IPS DF 6.9 (cell line): ENCODE results near the gene SPOCK2.

Experiments
- DNase-seq: peaks from one replicate; pipeline ENCODE4 v3.0.0-alpha.2; 2013; ENCODE audit warnings: low read depth, low spot score
- H3K27ac ChIP-seq: one replicate; pipeline ENCODE4 v1.5.1; 2013; ENCODE audit warnings: low read length, control low read depth
- H3K27me3 ChIP-seq: 2 replicates; pipeline ENCODE4 v1.6.1; 2013; ENCODE audit warnings: mild to moderate bottlenecking, low read length; ENCODE audit not compliant: control insufficient read depth, insufficient read depth
- H3K36me3 ChIP-seq: 2 replicates; pipeline ENCODE4 v1.6.1; 2013; ENCODE audit warnings: low read length; ENCODE audit not compliant: control insufficient read depth, insufficient read depth
- H3K4me1 ChIP-seq: 2 replicates; pipeline ENCODE4 v1.6.1; 2013; ENCODE audit warnings: low read length; ENCODE audit not compliant: control insufficient read depth, insufficient read depth
- H3K4me3 ChIP-seq: 2 replicates; pipeline ENCODE4 v1.5.1; 2013; ENCODE audit warnings: mild to moderate bottlenecking, low read length
- H3K9me3 ChIP-seq: 2 replicates; pipeline ENCODE4 v1.6.1; 2013; ENCODE audit warnings: low read length, inconsistent platforms; ENCODE audit not compliant: control insufficient read depth, insufficient read depth
- WGBS: extraction: QIAGEN DNeasy Blood & Tissue Kit; methylation state at CpG from one replicate; pipeline ENCODE4 v1.1.7; 2013; ENCODE audit warnings: mixed read lengths, missing lambda C conversion rate; ENCODE audit not compliant: insufficient read length, insufficient coverage; 5-methylcytosine and 5-hydroxymethylcytosine counted together

The SPOCK2 gene

DNA sequence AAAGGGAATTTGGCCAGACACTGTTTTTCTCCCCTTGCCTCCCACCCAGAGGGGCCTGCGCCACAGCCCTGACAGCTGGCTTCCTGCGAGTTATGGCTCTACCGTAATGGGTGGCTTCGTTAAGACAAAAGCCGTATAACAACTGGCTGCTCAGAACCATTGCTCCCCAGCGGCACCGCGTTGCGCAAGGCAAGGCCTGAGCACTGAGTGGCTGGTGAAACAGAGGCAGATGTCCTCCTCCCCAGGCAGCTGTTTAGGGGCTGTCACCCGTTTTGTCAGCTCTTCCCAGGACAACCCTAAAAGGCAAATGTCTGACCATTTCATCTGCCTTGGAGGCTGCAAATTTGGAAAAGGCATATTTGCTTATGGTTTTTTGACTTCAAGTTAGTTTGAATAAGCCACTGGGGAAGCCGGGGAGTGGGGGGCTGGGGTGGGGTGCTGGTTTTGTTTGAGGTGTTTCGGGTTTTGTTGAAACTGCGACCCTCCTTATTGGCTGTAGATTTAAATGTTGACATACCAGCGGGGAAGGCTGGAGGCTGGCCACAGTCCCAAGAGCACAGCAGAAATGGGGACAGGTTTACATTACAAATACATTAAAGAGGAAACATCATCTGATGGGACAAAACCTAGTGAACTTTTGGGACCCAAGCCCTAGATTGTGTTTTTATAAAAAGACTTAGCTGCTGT, 681 bp upstream of the SPOCK2 start:
- DNase-seq: no peak
- no peaks in the 10 kb centered on the region; the same call in 1 of the 2 replicates for H3K36me3 ChIP-seq
- peak overlapping the region; percentile 12; the same call in 1 of the 2 replicates for H3K4me3 ChIP-seq
- peaks cover 10% of the 10 kb centered on the region for H3K4me1 ChIP-seq
- no peaks in the 10 kb centered on the region for H3K9me3 ChIP-seq
- no peak overlapping the region for H3K27ac ChIP-seq
- WGBS: no CpG with 5 or more reads among the region's 14 CpGs
- peaks cover 24% of the 10 kb centered on the region for H3K27me3 ChIP-seq

DNA sequence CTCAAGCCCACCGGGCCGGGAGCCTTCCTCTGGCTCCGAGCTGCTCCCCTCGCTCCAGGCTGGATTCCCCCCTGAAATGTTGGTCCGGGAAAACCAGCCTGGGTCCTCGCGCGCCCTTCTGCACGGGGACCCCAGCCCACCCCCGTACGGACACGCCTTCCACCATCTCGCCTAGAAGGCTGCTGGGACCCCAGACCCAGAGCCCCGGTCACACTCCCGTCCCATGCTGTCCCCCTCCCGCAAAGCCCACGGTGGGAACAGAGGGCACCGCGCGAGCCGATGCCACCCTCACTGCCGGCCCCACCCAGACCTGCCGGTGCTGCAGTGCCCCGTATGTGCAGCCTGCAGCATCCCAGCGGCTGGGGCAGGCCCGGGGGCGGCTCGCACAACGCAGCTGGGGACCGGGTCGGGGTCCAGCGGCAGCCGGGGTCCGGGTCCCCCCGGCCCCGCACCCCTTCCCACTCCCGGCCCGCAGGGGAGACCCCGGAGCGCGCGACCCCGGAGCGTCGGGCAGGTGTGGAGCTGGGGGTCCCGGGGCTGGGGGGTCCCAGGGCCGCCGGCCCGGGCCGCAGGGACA, 871 bp downstream of the SPOCK2 start:
- DNase-seq: no peak
- Histone ChIP-seq H3K4me3 (peak overlapping the region; percentile 45; the same call in 1 of the 2 replicates), H3K9me3 (no peaks in the 10 kb centered on the region), H3K27ac (no peak overlapping the region), H3K27me3 (peaks cover 24% of the 10 kb centered on the region), H3K4me1 (peaks cover 10% of the 10 kb centered on the region), H3K36me3 (no peaks in the 10 kb centered on the region; the same call in 1 of the 2 replicates)
- no CpG with 5 or more reads among the region's 50 CpGs for WGBS

DNA sequence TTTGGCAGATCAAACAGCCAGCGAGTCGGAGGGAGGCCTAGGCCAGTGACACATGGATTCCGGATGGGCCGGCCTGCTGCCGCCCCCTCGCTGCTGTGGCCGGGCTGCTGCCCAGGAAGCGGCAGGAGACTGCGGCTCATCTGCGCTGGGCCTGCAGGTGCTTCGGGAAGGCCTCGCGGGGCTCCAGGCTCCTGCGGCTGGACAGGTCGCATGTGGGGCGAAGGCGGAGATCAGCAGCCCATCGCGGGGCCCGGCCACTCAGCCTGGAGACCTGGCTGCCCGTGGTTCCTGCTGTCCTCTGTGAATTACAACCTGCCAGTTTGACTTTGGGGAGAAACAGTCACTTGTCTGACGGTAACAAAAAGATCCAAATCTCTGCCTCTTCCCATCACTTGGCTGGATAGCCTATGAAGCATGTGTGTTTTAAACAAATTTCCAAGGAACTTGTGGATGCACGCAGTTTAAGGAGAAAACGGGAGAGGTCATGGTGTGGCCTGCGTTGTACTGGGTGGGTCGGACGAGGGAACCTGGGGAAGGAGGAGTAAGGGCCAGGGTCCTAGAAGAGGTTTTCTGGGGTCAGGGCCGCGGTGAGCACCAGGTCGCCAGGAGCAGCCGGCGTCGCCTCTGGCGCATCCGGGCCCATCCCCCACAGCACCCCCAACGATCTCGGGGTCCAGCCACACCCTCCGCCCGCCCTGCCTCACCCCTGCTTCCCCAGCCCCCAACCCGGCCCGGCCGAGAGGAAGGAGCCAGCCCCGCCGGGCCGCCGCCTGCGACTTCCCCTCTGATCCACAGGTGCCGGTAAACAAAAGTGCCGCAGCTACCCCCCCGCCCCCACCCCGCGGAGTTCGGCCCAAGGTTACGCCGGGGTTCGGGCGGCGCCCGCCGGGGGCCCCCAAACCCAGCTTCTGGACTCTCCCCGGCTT, 1.6 kb downstream of the SPOCK2 start:
- H3K4me3 ChIP-seq: peak overlapping the region; percentile 45; the same call in 1 of the 2 replicates
- DNase-seq: no peak
- peaks cover 24% of the 10 kb centered on the region for H3K27me3 ChIP-seq
- peaks cover 10% of the 10 kb centered on the region for H3K4me1 ChIP-seq
- H3K9me3 ChIP-seq: no peaks in the 10 kb centered on the region
- H3K36me3 ChIP-seq: no peaks in the 10 kb centered on the region; the same call in 1 of the 2 replicates
- no CpG with 5 or more reads among the region's 61 CpGs for WGBS
- H3K27ac ChIP-seq: no peak overlapping the region

DNA sequence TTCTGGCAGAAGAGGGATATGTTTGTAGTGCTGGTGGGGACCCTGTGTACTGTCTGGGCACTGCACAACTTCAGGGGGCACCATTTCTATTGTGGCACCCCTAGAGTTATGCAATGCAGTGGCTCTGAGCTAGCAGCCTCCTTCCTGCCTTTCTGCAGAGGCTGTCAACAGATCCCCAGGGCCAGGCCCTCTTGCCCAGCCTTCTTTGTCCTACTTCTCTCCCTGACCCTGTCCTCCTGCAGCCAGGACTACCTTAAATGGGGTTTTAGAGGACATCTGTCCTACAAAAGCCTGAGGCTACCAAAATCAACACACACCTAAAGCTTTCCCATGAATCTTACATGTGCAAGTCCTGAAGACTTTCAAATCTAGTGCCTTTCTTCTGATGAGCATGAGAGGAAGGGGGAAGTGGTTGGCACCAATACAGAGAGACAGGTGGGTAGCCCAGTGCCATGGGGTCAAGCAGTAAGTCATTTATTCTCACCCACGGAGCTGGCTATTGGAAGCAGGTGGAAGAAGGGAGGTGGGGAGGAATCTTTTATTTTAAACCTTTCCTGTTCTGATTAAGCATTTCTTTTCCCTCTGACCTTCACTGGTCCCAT, 2.4 kb downstream of the SPOCK2 start:
- no peak for DNase-seq
- Histone ChIP-seq H3K27ac (no peak overlapping the region), H3K36me3 (no peaks in the 10 kb centered on the region; the same call in 1 of the 2 replicates), H3K4me1 (peaks cover 10% of the 10 kb centered on the region), H3K9me3 (no peaks in the 10 kb centered on the region), H3K27me3 (peaks cover 24% of the 10 kb centered on the region), H3K4me3 (no peak overlapping the region)
- WGBS: no CpG with 5 or more reads among the region's 1 CpG

DNA sequence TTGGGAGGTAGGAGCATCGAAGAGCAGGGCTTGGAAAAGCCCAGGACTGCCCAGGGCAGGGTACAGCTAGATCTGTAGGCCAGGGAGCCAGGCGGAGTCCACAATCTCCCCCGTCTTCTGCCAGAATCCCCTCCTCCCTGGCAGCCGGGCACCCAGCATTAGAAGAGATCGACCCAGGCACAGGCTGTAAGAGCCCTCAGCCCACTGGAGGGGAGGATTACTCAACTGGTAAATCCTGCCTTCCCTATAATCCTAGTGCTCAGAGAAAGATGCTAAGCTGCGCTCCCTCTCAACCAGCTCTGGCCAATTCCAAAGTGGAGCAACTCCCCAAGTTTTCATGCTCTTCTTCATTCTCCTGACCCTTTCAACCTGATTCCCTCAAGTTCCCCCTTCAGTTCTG, 3.2 kb downstream of the SPOCK2 start:
- no peaks in the 10 kb centered on the region; the same call in 1 of the 2 replicates for H3K36me3 ChIP-seq
- H3K4me3 ChIP-seq: no peak overlapping the region
- DNase-seq: no peak
- no peaks in the 10 kb centered on the region for H3K9me3 ChIP-seq
- WGBS: no CpG with 5 or more reads among the region's 6 CpGs
- no peak overlapping the region for H3K27ac ChIP-seq
- peaks cover 24% of the 10 kb centered on the region for H3K27me3 ChIP-seq
- H3K4me1 ChIP-seq: peaks cover 10% of the 10 kb centered on the region

DNA sequence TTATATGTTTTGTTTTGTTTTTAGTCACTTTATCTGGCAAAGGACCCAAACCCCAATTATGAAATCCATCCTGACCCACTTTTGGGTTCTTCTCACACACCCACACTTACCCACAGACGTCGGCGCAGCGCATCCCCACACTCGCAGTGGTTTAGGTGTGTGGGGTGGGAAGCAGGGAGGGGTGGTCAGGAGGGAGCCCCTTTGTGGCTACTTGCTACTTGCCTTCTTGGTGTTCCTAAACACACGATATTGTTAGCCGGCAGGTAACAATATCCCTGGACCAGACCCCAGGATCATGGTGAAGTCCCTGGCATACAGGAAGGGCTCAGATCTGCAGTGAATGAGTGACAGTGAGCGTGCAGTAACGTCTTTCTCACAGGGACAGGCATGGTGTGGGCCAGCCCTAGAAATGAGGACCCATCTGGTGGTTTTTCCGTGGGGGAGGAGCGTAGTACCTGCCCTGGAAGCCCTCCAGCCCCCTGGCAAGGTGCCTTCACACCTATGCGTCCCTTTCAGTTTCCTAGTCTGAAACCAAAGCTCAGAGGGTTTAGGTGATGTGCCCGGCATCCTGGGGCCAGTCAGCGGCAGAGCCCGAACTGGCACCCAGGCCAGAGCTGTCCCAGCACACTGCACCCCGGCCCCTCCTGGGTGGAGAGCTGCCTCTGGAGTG, 4.4 kb downstream of the SPOCK2 start:
- Histone ChIP-seq H3K4me1 (peaks cover 8% of the 10 kb centered on the region), H3K27me3 (peaks cover 23% of the 10 kb centered on the region)
- WGBS: no CpG with 5 or more reads among the region's 16 CpGs

DNA sequence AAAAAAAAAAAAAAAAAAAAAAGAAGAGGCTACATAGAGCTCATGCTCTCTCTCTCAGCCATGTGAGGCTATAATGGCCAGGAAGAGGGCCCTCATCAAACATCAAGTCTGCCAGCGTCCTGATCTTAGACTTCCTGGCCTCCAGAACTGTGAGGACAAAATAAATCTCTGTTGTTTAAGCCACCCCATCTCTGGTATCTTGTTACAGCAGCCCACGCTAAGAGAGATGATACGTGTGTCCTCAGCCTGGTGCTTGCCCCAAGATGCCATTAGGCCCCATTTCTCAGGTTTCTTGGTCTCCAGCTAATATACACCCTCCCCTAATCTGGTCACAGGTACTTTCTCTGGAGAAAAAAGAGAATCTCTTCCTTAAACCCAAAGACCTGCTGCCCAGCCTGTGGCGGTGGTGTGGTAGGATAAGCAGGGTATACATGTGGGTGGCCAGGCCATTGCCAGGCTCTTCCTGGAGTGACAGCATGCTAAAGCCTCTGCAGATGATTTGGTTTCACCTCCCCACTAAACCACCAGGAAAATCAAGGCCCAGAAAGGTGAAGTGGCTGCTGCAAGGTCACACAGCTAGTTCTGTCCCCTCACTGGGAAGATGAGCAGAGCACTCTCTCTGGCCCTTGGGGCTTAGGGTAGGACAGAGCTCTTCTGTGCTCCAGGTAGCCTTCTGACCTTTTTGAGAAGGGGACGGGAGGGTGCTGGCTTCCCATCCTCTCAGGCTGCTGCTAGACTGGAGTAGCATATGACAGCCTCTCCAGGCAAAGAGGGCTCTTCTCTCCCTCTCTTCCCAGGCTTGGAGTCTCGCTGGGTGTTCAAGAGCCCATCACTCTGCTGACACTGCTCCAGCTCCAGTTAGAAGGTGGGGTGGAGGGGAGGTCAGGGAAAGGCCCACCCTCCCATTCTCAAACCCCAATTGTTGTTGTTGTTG, 5.2 kb downstream of the SPOCK2 start:
- H3K4me3 ChIP-seq: no peak overlapping the region
- H3K9me3 ChIP-seq: no peaks in the 10 kb centered on the region
- no peak for DNase-seq
- peaks cover 15% of the 10 kb centered on the region for H3K27me3 ChIP-seq
- H3K4me1 ChIP-seq: peaks cover 3% of the 10 kb centered on the region
- no peaks in the 10 kb centered on the region; the same call in 1 of the 2 replicates for H3K36me3 ChIP-seq
- WGBS: no CpG with 5 or more reads among the region's 6 CpGs
- H3K27ac ChIP-seq: no peak overlapping the region

More for the DNA sequence above, 4.4 kb downstream of the SPOCK2 start:
- Histone ChIP-seq H3K27ac (no peak overlapping the region), H3K9me3 (no peaks in the 10 kb centered on the region), H3K36me3 (no peaks in the 10 kb centered on the region; the same call in 1 of the 2 replicates), H3K4me3 (no peak overlapping the region)
- DNase-seq: no peak

DNA sequence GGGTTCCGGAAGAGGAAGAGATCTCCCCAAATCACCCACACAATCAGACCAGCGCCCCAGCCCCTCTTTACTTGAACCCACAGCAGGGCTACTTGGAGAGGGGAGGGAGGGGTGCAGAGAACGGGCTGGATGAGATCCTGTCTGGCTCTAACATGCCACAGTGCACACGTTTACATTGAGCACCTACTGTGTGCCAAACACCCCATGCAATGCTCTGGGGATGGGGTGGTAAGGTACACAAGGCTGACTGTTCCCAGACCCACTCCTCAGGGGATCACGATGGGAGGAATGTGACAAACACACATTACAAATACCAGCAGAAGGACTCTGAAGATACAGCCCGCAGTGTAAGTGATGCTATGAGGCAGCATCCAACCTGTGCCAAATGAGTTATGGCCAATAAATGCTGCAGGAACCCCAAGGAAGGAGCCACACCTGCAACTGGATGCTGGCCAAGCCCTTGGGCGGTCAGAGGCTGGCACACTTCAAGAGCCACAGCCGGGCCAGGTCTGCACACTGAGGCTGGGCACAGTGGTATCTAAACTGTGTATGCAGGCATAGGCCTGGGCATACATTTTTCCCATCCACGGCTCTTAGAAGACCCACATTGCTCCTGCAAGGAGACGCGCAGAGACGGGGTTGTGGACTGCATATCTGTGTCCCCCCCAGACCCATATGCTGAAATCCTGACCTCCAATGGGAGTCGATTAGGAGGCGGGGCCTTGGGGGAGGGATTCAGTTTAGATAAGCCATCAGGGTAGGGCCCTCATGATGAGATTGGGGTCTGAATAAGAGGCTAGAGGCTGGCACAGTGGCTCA, 6.4 kb downstream of the SPOCK2 start:
- Histone ChIP-seq H3K27me3 (peaks cover 6% of the 10 kb centered on the region; the same call in 1 of the 2 replicates), H3K9me3 (no peaks in the 10 kb centered on the region), H3K36me3 (no peaks in the 10 kb centered on the region), H3K4me1 (no peaks in the 10 kb centered on the region; the same call in 1 of the 2 replicates), H3K4me3 (no peak overlapping the region), H3K27ac (no peak overlapping the region)
- no peak for DNase-seq
- no CpG with 5 or more reads among the region's 14 CpGs for WGBS
